Occipital lobe (tissue), 2 donors: Measurements from ENCODE around the gene PIK3C2G. TPM values are rescaled to one million over a fixed set of nuclear protein-coding genes. Genes with fewer than 3 reads are reported as not detected.
"Not testable (repeated sequence)": the region's sequence is repeated elsewhere in the genome, so short reads cannot be mapped to it uniquely, and the experiment has no call there.

Experiments
- DNase-seq: peaks from one replicate; lab custom pipeline; 2025; lab: John Stamatoyannopoulos, UW
- total RNA-seq: library from RNA; depleted of rRNA; stranded (reverse); fragments of >200 nt; gene quantifications from one replicate; pipeline ENCODE4 v1.2.3, GENCODE V29; 2014

PIK3C2G gene
- total RNA-seq, 1 donor from 2014 or later: 0.31 TPM

DNA sequence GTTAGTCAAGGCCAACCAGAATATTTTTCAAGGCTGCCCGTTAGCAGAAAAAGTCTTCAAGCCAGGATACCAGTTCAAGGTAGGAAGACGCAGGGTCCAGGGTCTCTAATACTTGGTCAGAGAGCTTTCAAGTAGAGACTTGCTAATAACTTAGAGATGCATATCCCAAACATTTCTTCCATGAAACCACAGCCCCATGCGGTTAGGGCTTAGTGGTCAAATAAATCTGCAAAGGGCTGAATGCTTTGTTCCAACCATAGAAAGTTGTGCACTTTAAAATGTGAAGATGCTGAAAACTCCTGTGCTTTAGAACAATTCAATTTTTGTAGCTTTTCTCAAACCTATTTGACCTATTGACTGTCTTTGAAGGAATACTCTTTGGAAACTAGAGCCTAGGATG, 208.9 kb downstream of the PIK3C2G start:
- no peak for DNase-seq

DNA sequence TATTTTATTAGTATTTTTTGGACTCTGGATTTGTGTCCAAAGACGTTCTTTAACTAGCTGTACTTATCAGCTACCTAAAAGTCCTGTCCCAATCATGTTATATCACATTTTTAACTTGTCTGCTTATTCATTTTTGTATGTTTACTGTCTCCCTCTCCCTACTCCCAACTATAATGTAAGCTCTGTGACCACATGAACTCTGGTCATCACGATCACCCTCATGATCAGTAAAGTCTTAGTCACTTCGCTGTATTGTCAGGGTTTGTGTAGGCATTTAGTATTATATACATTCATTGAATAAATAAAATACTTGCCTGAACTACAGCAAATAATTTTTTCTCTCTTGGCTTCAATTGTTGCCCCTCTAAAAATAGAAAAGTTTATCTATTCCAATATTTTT, 211.0 kb downstream of the PIK3C2G start:
- DNase-seq: no peak

DNA sequence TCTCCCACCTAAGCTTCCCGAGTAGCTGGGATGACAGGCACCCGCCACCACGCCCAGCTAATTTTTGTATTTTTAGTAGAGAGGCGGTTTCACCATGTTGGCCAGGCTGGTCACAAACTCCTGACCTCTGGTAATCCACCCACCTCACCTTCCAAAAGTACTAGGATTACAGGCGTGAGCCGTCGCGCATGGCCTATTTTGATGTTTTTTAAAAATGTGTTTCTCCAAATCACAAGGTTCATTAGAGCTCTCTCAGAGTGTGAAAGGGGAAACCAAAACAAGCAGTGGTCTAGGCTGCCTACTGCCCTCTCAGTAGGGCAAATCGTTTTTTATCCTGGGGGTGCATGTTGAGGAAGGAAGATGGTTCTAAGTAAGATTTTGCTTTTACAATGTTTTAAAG, 211.5 kb downstream of the PIK3C2G start:
- no peak for DNase-seq

DNA sequence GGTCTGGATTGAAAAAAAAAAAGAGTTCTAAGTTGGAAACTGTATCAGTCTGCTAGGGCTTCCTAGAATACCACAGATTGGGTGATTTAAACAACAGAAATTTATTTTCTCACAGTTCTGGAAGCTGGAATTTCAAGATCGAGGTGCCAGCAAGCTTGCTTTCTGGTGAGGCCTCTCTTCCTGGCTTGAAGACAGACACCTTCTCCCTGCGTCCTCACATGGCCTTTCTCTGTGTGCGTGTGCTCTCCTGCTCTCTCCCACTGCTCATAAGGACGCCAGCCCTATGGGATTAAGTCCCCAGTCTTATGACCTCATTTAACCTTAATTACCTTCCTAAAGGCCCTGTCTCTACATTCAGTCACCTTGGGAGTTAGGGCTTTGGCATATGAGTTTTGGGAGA, 215.5 kb downstream of the PIK3C2G start:
- no peak for DNase-seq

DNA sequence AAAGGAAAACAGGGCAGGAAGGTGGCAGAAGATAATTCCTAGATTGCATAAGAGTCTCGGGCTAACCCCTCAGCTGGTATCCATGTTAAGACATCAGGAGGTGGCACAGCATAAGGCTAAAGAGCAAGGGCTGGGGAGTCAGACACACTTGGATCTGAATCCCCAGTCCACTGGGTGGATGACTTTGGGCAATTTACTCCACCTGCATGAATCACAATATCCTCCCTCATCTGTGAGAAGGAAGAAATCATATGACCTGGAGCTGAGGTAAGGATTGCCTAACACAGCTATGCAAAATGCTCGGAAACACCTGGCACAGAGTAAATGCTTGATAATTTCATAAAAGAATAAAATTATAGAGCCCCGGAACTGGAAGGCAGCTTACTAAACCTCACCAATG, 217.9 kb downstream of the PIK3C2G start:
- no peak for DNase-seq

DNA sequence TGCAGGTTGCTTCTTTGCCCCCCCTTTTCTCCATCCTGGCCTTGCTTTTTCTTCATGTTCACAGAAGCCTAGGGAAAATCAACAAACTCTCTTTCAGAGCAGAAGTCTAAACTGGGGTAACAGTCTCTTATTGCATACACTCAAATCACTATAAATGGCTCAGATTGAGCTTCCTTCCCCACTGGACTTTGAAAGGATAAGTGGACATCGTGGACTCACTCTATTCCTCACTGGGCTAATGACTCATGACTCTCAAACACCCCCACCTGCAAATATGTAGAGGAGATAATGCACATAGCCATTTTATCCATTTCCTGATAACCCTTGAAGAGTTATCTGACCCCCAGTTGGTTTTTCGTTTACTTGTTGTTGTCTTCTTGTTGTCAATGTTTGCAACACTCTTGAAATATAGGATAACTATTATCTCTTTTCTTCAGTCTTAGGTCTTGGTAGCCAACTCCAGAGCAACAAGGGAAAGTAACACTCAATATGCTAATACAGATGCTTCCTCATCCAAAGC, 221.3 kb downstream of the PIK3C2G start:
- no peak for DNase-seq

DNA sequence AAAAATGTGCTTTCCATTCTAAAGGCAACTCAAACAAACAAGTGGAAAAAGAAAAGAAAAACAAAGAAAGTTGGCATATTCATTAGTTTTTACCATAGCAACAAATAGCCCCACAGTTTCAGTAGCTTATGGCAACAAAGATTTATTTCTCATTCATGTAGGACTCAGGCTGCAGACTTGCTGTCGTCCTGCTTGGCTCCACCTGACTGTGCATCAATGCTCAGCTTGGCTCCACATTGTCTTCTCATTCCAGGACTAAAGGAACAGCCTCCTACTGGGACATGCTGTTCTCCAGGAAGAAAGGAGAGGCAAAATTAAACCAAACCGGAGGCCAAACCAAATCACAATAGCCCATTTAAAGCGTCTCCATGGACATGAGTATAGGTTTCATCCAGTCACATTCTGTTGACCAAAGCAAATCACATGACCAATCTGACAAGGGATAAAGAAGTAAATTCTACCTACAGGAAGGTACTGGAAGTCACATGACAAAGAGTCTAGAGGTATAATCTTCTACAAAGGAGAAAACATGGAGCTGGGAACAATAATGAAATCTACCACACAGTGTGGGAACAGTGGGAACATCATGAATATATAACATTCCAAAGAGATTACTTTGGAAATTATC, 222.5 kb downstream of the PIK3C2G start:
- DNase-seq: no peak

DNA sequence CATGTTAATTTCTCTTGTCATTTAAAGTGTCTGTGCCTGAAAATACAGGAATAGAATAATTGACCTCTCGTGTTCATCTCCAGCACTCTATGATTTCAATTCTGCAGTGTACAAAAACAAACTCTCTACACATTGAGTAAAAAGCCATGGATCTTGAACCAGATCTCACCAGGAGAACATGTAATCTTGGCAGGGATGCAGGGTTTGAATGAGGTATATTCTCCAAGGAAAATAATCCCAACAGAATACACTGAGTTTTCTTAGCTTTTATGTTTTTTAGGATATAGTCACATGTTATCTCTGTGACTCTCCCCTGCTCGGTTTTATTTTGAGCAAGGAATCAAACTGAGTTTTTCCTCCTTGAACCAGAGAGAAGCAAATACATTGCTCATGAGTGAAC, 224.7 kb downstream of the PIK3C2G start:
- no peak for DNase-seq

DNA sequence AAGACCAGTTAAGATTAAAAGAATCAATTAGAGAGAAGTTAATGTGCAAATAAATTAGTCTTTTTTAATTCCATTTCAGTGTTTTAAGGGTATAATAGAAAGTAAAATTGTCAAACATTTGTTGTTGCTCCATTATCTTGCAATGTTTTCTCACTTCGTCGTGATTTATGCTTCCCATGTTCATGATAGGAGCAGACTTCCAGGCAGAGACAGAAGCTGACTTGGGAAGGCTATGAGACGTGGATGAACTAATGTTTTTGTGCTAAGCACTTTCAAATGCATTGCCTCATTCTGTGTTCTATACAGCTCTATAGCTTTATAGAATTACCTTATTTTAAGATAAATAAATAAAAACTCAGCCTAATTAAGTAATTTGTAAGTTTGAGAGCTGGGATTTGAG, 226.2 kb downstream of the PIK3C2G start:
- DNase-seq: no peak

DNA sequence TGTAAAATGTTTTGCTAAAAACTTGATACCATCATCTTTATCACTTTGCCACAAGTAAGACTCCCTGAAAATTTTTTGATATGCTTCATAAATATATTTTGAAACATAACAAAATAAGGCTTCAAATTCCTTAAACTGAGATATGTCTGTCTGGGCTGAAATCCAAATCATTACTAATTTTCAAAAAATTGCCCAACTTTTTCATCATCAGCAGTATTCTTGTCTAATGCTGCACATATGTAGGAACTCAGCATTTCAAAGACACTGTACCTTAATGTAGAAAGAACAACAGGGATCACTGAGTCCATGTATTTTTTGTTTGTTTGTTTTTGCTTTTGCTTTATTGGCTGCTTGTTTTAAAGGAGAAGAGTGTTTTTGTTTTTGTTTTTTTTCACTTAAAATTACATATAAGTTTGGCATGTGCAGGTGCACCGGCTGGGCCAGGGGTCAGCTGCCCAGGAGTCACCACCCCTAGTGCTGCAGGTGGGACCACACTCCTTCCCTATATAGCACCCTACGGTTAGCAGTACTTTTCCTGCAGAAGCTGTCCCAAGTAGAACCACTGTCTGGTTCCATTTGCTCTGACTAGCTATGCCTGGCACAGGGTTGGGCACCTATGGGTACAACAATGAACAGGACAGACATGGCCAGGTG, 231.2 kb downstream of the PIK3C2G start:
- DNase-seq: no peak

DNA sequence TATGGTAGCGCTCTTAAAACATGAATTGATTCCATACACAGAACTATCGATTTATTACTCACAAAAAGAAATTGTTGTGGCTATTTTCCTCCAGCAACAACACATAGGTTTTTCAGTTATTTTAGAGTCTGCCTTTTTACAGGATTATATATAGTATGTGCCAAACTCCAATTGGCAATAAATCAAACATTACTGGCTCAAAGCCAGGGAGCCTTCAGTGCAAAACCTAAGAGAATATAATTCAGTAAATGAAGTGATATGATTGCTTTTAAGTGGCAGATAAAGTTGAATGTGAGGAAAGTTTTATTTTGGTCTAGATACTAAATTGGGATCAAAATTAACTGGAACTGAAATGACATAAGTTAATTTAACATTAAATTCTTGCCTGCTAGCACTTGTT, 234.8 kb downstream of the PIK3C2G start:
- DNase-seq: no peak

DNA sequence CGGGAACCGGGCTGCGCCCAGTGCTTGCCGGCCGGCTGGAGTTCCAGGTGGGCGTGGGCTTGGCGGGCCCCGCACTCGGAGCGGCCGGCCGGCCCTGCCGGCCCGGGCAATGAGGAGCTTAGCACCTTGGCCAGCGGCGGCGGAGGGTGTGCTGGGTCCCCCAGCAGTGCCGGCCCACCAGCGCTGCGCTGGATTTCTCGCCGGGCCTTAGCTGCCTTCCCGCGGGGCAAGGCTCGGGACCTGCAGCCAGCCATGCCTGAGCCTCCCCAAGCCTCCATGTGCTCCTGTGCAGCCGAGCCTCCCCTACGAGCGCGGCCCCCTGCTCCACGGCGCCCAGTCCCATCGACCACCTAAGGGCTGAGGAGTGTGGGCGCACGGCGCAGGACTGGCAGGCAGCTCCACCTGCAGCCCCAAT, 238.8 kb downstream of the PIK3C2G start:
- DNase-seq: not testable (repeated sequence)

DNA sequence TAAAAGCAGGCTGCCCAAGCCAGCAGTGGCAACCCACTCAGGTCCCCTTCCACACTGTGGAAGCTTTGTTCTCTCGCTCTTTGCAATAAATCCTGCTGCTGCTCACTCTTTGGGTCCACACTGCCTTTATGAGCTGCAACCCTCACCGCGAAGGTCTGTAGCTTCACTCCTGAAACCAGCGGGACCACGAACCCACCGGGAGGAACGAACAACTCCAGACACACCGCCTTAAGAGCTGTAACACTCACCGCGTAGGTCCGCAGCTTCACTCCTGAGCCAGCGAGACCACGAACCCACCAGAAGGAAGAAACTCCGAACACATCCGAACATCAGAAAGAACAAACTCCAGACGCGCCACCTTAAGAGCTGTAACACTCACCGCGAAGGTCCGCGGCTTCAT, 239.4 kb downstream of the PIK3C2G start:
- not testable (repeated sequence) for DNase-seq

DNA sequence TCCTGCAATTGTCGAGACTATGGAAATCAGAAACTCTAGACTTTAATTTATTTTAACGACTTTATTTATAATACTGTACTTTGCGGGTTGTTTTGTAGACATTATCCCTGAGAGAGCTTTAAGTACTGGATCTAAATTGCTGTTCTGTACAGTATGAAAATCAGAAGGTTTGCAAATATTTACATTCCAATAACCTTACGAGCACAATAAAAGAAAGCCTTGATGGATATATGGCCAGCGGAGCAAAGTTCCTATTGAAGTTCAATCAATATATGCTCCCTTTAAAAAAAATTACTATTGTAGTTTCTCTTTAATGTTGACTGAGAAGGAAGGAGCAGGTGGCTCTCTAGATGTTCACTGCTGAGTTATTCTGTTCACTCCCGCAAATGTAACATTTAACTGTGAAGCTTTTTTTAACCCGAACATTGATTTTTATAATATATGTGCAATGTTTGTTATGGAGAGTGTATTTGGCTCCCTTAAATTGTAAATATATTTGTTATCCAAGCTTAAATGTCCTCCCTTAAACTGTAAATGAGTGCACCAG, 241.2 kb downstream of the PIK3C2G start:
- no peak for DNase-seq

DNA sequence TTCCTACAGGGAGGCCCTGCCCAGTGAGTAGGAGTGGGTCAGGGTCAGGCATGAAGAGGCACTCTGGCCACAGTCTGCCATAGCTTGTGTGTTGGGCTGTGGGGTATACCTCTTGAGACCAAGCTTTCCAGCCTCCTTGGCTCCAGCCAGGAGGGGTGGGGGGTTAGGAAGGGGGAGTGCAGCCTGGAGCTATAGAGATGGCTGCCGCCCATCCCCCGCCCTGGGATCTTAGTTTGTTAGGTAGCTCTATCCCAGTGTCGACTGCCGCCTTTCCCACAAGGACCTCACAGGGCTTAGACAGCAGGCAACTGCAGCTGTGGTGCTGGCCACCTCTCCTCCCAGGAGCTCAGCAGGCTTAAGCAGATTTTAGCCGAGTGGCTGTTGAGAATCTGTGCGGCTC, 260.1 kb downstream of the PIK3C2G start:
- DNase-seq: no peak

DNA sequence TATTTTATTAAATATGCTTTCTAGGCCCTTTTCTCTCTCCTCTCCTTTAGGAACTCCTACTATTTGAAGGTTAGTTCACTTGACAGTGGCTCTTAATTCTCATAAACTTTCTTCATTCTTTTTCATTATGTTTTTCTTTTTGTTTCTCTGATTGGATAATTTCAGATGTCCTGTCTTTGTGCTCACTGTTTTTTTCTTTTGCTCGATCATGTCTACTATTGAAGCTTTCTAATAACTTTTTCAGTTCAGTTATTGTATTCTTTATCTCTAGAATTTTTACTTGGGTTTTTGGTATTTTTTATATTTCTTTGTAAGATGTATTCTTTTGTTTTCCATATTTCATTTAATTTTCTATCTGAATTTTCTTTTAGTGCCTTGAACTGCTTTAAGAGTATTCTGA, 261.5 kb downstream of the PIK3C2G start:
- no peak for DNase-seq

DNA sequence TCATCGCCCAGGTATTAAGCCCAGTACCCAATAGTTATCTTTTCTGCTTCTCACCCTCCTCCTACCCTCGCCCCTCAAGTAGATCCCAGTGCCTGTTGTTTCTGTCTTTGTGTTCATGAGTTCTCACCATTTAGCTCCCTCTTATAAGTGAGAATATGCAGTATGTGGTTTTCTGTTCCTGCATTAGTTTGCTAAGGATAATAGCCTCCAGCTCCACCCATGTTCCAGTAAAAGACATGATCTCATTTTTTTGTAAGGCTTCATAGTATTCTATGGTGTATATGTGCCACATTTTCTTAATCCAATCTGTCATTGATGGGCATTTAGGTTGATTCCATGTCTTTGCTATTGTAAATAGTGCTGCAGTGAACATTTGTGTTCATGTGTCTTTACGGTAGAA, 281.2 kb downstream of the PIK3C2G start:
- DNase-seq: not testable (repeated sequence)

DNA sequence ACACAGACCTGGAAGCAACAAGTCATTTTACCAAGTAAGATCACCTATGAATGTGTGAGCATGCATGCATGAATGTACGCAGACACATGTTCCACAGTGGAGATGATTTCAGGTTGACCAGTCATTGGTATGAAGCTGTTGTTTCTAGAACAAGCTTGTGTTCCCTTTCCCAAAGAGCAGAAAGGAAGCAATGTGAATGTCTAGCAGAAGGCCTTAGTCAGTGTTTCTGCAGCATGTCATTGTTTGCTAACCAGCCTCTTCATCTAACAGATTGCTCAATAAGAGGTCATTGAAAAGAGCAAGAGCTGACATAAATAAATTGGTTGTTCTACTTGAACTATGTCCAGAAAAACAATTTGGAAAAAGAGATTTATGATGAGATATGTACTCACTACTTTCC, 285.1 kb downstream of the PIK3C2G start:
- no peak for DNase-seq

DNA sequence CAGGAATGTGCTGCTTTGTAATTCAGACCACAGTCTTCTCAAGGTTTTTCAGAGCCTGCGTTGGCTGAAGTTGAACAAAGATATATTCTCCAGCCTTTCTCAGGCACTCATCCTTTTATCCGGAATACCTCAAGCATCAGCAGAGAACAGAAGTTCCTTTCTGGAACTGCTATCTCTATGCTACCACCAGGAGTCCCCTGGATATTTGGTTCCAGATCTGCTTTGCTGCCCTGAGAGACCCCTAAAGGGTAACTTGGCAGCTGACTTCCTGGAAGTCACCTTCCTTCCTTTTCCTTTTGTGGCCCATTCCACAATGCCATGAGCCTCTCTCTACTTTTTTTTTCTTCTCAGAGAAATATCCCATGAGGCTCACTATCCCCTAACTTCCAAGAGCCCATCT, 288.3 kb downstream of the PIK3C2G start:
- no peak for DNase-seq

DNA sequence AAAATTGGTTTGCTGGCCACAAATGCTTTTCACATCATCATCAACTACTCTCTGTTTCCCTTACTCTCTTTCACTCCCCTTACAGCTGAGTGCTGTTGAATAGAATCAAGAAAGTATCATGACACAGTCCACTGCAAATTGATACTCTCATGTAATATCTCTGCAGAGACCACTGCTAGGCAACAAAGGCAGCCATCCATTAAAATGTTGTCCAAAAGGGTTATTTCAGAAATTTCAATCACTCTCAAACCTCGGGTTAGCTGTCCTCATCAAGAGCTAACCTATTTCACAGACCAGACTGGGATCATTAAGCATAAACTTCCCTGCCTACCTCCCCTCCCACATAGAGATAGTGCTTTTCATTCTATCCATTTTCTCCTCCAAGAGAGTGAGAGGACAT, 289.8 kb downstream of the PIK3C2G start:
- no peak for DNase-seq

DNA sequence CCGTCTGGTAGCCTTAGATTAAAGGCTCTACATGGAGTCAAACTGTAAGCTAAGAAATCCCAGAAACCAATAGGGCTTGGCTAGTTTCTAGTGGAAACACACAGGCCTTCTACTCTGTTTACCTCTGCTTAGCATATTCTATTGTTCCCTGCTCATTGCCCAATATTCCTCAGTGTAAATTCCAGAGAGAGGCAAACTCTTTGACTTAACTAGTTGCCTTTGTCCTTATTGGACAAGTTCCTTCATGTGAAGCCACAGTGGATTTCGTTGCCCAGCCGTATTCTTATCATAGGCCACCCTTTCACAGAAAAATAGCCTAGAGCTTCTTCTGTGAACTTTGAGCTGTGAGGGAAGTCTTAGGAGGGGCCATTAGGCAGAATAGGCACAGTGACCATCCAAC, 290.4 kb downstream of the PIK3C2G start:
- DNase-seq: no peak

DNA sequence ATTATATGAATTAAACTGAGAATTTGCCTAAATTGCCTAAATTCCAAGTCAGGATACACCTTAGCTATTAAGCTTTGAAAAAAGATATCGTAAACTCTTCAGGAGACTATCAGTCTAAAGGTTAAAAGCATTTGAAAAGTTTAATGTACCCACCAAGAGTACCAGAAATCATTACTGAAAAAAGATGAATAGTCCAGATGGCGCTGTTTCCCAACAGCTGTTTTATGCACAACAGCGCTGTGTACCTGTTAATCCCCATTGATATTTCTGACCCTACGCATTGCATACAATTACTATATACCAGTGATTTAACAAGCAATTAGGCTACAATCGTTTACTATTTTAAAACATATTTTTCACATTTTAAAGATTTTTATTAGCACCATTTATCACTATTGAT, 291.5 kb downstream of the PIK3C2G start:
- no peak for DNase-seq

DNA sequence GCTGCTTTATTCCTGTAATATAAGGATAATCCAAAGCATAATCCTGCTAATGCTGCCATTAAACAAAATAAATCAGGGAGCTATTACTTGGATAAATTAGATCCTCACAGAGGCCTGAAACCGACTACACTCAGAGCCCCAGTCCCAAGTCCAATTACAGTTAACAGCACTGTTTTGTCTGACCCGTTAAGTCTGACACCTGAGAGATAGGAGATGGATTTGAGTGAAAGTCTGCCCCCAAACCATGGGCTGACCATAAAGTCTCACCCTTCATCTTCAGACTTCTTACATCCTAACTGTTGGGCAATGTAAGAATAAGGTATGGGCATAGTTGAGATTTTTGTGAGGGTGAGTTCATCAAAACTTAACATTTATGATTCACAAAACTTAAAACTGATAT, 294.8 kb downstream of the PIK3C2G start:
- DNase-seq: no peak
